DOHH2 (cell line): ENCODE results near the gene OTUD4.

Experiments
- H3F3A ChIP-seq: fragments of 200-600 bp; sonication (generic), shearing (Covaris generic); 2 replicates; pipeline ENCODE4 v1.6.0; 2016; ENCODE audit warnings: antibody characterized with exemption, mild to moderate bottlenecking; ENCODE audit not compliant: control insufficient read depth, insufficient read depth
- H3K27ac ChIP-seq: fragments of 200-600 bp; sonication (generic); 2 replicates; pipeline ENCODE4 v1.5.1; 2014; ENCODE audit warnings: low read depth, mild to moderate bottlenecking, low read length, moderate library complexity
- H3K27me3 ChIP-seq: fragments of 200-600 bp; sonication (generic); 2 replicates; pipeline ENCODE4 v1.6.1; 2014; ENCODE audit warnings: mild to moderate bottlenecking, low read length, mixed read lengths; ENCODE audit not compliant: control insufficient read depth
- H3K36me3 ChIP-seq: fragments of 200-600 bp; sonication (generic); 2 replicates; pipeline ENCODE4 v1.6.1; 2014; ENCODE audit warnings: mild to moderate bottlenecking, low read length, moderate library complexity, mixed read lengths; ENCODE audit not compliant: control insufficient read depth
- H3K4me1 ChIP-seq: fragments of 200-600 bp; sonication (generic); 2 replicates; pipeline ENCODE4 v1.6.1; 2014; ENCODE audit warnings: mild to moderate bottlenecking, low read length, mixed read lengths; ENCODE audit not compliant: control insufficient read depth
- H3K4me2 ChIP-seq: fragments of 200-600 bp; sonication (generic); 2 replicates; pipeline ENCODE4 v1.6.0; 2014; ENCODE audit warnings: mild to moderate bottlenecking, low read length, moderate library complexity
- H3K4me3 ChIP-seq: fragments of 200-600 bp; sonication (generic); 2 replicates; pipeline ENCODE4 v1.5.1; 2014; ENCODE audit warnings: mild to moderate bottlenecking, low read length, mixed read lengths
- H3K79me2 ChIP-seq: fragments of 200-600 bp; sonication (generic); 2 replicates; pipeline ENCODE4 v1.6.1; 2014; ENCODE audit warnings: mild to moderate bottlenecking, low read length, mixed read lengths; ENCODE audit not compliant: control insufficient read depth
- H3K9me2 ChIP-seq: fragments of 200-600 bp; sonication (generic); replicated peaks from 2 replicates; pipeline ENCODE4 v1.6.1; 2014; ENCODE audit warnings: mild to moderate bottlenecking, low read length, mixed read lengths; ENCODE audit not compliant: control insufficient read depth
- H3K9me3 ChIP-seq: fragments of 200-600 bp; sonication (generic); 2 replicates; pipeline ENCODE4 v1.6.1; 2014; ENCODE audit warnings: antibody characterized with exemption, low read length, mixed read lengths; ENCODE audit not compliant: control insufficient read depth, insufficient read depth
- H4K20me1 ChIP-seq: fragments of 200-600 bp; sonication (generic); 2 replicates; pipeline ENCODE4 v1.6.0; 2014; ENCODE audit warnings: low read depth, mild to moderate bottlenecking, antibody characterized with exemption, low read length, moderate library complexity; ENCODE audit not compliant: control insufficient read depth, insufficient read depth
- CTCF ChIP-seq: fragments of 200-600 bp; sonication (generic); IDR thresholded peaks from one replicate; pipeline ENCODE4 v1.5.1; 2014; ENCODE audit warnings: antibody characterized with exemption, mild to moderate bottlenecking, low read depth, low read length; ENCODE audit not compliant: poor library complexity, severe bottlenecking
- EZH2phosphoT487 ChIP-seq: fragments of 200-600 bp; sonication (generic); IDR thresholded peaks from 2 replicates; pipeline ENCODE4 v1.6.1; 2017; ENCODE audit warnings: borderline replicate concordance, mild to moderate bottlenecking, antibody characterized with exemption, low read length, moderate library complexity, mixed read lengths

Gene OTUD4

GRCh38 chr4:145168581-145169187, 11.7 kb downstream of the OTUD4 start:
- no peak for TF ChIP-seq EZH2phosphoT487
- no peak for TF ChIP-seq CTCF
- H3K36me3 ChIP-seq: peaks cover 84% of the 10 kb centered on the region
- H3K27ac ChIP-seq: no peak overlapping the region

GRCh38 chr4:145167887-145168286, 12.5 kb downstream of the OTUD4 start:
- no peak overlapping the region for H3K4me3 ChIP-seq
- H3K9me2 ChIP-seq: no peaks in the 10 kb centered on the region
- no peak overlapping the region for H3K4me2 ChIP-seq
- no peak overlapping the region for H3K27ac ChIP-seq
- peaks cover 80% of the 10 kb centered on the region for H3K36me3 ChIP-seq
- TF ChIP-seq EZH2phosphoT487 (no peak), CTCF (no peak)
- no peaks in the 10 kb centered on the region for H3K9me3 ChIP-seq
- H3F3A ChIP-seq: no peaks in the 10 kb centered on the region
- peaks cover 13% of the 10 kb centered on the region for H3K4me1 ChIP-seq
- no peaks in the 10 kb centered on the region for H4K20me1 ChIP-seq
- no peaks in the 10 kb centered on the region for H3K27me3 ChIP-seq
- peaks cover 64% of the 10 kb centered on the region for H3K79me2 ChIP-seq

More at GRCh38 chr4:145168581-145169187, 11.7 kb downstream of the OTUD4 start:
- Histone ChIP-seq H4K20me1 (no peaks in the 10 kb centered on the region), H3F3A (no peaks in the 10 kb centered on the region), H3K79me2 (peaks cover 72% of the 10 kb centered on the region), H3K4me1 (peaks cover 13% of the 10 kb centered on the region), H3K4me2 (no peak overlapping the region), H3K27me3 (no peaks in the 10 kb centered on the region), H3K4me3 (no peak overlapping the region), H3K9me2 (no peaks in the 10 kb centered on the region), H3K9me3 (no peaks in the 10 kb centered on the region)

GRCh38 chr4:145161549-145161948, 18.8 kb downstream of the OTUD4 start:
- H3K27ac ChIP-seq: no peak overlapping the region
- 0 out of 2 replicates have a peak, but pooled peaks cover 4% of the 10 kb centered on the region for H3F3A ChIP-seq
- peaks cover 78% of the 10 kb centered on the region for H3K36me3 ChIP-seq
- no peaks in the 10 kb centered on the region for H3K27me3 ChIP-seq
- peaks cover 28% of the 10 kb centered on the region for H3K79me2 ChIP-seq
- no peak overlapping the region for H3K4me2 ChIP-seq
- no peak overlapping the region for H3K4me3 ChIP-seq
- no peak for TF ChIP-seq EZH2phosphoT487
- H3K9me2 ChIP-seq: no peaks in the 10 kb centered on the region
- H4K20me1 ChIP-seq: no peaks in the 10 kb centered on the region
- H3K4me1 ChIP-seq: no peaks in the 10 kb centered on the region
- H3K9me3 ChIP-seq: no peaks in the 10 kb centered on the region

GRCh38 chr4:145156986-145157385, 23.4 kb downstream of the OTUD4 start:
- Histone ChIP-seq H3K4me3 (no peak overlapping the region), H3K79me2 (peaks cover 22% of the 10 kb centered on the region), H3F3A (0 out of 2 replicates have a peak, but pooled peaks cover 4% of the 10 kb centered on the region), H3K9me3 (no peaks in the 10 kb centered on the region), H3K36me3 (peaks cover 91% of the 10 kb centered on the region), H3K4me1 (peaks cover 19% of the 10 kb centered on the region), H3K27ac (no peak overlapping the region), H4K20me1 (no peaks in the 10 kb centered on the region), H3K9me2 (no peaks in the 10 kb centered on the region), H3K27me3 (no peaks in the 10 kb centered on the region), H3K4me2 (no peak overlapping the region)
- TF ChIP-seq EZH2phosphoT487 (no peak), CTCF (no peak)
